GM12801 (cell line): ENCODE data around the gene COLEC11.

Experiments used
- CTCF ChIP-seq: IDR thresholded peaks from one replicate; pipeline ENCODE4 v1.5.1; 2011; ENCODE audit warnings: control low read depth; ENCODE audit not compliant: insufficient read length; ENCODE audit errors: extremely low read depth

COLEC11 gene

GRCh38 chr2:3675687-3676086 is 80.8 kb downstream of the COLEC11 start:
- no peak for TF ChIP-seq CTCF

DNA sequence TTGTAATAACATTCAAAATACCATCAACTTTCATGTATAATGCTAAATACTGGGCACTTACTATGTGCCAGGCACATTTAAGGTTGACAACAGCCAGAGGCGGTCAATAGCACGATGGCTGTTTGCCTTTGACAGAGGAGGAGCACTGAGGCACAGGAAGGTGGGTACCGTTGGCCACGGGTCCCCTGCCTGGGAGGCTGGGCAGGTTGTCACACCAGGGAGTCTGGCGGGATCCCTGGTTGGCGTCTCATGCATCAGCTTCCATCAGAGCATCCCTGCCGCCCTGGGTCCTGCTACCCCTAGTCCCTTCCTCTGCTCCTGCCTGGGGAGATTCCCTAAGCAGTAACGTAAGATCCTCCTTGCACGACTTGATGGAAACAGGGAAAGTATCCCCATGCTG is 82.5 kb downstream of the COLEC11 start:
- no peak for TF ChIP-seq CTCF

DNA sequence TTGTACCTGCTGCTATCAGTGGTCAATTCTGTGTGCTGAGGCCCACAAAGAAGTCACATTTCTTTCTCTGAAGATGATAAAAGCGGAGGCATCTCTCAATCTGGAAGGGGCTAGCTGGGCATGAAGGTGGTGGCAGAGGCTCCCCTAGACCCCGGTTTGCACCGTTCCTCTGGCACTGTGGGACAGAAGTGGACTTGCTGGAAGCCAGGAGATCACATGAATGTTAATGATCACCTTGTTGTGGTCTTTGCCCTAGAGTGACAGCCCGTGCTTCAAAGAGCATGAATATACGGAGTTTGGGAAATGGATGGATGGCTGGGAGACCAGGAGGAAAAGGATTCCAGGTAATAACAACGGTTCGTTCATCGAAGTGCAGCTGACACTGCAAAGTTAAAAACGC is 83.3 kb downstream of the COLEC11 start:
- TF ChIP-seq CTCF = no peak

GRCh38 chr2:3679180-3679579 is 84.3 kb downstream of the COLEC11 start:
- no peak for TF ChIP-seq CTCF

GRCh38 chr2:3679616-3680393 is 84.9 kb downstream of the COLEC11 start:
- no peak for TF ChIP-seq CTCF

DNA sequence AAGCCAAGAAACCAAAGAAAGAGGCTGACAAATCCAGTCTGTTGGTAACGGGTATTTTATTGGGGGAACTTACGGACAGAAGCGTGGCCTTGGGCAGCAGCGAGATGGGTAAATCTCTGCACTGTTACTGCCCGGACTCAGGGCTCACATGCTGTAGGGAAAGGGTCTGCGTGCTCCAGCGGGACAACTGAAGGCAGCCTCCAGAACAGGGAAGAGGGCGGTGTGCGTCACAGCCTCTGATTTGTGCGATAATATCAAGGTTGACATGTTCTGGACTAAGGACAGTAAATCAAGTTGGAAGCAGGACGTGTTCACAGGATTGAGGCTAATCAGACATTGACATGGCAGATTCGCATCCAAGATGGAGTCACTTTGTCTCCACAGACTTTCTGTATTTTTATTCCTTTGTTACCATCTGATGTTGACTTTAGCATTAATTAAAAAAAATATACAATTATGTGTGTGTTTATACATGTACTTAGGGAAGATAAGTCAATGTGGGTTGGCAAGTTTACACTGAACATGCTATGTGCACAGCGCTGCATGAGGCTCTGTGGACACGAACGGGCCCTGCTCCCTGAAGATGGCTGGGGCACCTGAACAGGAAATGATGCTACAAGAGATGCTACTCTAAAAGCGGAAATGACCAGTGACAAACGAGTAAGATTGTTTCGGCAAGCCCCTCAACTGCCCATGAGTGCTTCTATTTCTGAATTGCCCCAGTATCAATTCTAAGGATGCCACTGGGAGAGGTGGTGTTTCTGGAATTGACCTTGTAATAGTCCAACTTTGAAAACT is 85.8 kb downstream of the COLEC11 start:
- no peak for TF ChIP-seq CTCF

DNA sequence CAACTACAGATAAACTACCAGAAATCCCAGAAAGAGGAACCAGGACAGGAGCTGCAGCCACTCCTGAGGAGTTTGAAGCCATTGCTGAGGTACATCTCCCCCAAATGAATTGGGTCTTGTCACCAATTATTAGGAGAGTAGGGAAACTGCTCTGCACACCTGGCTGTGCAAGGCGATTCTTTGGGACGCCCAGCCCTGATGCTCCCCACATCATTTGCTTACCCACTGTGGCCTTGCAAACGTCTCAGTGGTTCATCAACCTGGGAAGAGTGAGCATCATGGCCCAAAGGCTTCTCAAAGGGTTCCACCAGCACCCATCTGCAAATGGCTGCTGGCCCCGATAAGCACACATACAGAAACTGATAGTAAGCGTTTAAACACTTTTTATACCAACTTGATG is 86.7 kb downstream of the COLEC11 start:
- no peak for TF ChIP-seq CTCF
